ENCODE measurements around the gene KSR1. TPM values are rescaled to one million over a fixed set of nuclear protein-coding genes. Genes with fewer than 3 reads are reported as not detected.

KSR1 gene
- total RNA-seq, 2 donors from 2014 or later, result 13.9 to 16.5 TPM

DNA sequence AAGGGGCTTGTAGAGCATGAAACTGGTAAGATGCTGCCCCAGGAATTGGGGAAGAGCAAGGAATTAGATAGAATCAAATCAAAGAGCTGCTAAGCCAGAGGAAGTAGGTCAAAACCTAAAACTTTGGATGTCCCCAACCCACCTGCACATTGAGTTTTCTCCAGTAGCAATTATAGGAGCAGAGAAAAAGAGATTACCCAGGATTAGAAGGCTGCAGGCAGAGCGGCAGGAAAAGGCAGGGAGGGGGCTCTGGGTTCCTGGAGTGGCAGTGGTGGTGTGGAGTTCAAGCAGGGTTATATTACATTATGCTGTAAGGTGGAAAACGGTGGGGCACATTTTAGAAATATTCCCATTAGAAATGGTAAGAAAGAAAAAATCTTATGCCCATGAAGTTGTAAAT lies 68.3 kb downstream of the KSR1 start:
- Histone ChIP-seq H3K9ac (ENCODE audit: low read depth in 2 of 2, low read length in 2 of 2) (no peak overlapping the region), H3K27me3 (no peaks in the 10 kb centered on the region), H3K36me3 (no peaks in the 10 kb centered on the region), H3K9me3 (no peaks in the 10 kb centered on the region), H3K4me1 (no peaks in the 10 kb centered on the region), H3K4me3 (no peak overlapping the region), H3K27ac (no peak overlapping the region)
- TF ChIP-seq, protein P1, sequence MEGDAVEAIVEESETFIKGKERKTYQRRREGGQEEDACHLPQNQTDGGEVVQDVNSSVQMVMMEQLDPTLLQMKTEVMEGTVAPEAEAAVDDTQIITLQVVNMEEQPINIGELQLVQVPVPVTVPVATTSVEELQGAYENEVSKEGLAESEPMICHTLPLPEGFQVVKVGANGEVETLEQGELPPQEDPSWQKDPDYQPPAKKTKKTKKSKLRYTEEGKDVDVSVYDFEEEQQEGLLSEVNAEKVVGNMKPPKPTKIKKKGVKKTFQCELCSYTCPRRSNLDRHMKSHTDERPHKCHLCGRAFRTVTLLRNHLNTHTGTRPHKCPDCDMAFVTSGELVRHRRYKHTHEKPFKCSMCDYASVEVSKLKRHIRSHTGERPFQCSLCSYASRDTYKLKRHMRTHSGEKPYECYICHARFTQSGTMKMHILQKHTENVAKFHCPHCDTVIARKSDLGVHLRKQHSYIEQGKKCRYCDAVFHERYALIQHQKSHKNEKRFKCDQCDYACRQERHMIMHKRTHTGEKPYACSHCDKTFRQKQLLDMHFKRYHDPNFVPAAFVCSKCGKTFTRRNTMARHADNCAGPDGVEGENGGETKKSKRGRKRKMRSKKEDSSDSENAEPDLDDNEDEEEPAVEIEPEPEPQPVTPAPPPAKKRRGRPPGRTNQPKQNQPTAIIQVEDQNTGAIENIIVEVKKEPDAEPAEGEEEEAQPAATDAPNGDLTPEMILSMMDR (IDR thresholded peaks at IDR 0.05), result no peak
- no peak for DNase-seq
- intact Hi-C loops (cut with DNase I), result no loop called here

DNA sequence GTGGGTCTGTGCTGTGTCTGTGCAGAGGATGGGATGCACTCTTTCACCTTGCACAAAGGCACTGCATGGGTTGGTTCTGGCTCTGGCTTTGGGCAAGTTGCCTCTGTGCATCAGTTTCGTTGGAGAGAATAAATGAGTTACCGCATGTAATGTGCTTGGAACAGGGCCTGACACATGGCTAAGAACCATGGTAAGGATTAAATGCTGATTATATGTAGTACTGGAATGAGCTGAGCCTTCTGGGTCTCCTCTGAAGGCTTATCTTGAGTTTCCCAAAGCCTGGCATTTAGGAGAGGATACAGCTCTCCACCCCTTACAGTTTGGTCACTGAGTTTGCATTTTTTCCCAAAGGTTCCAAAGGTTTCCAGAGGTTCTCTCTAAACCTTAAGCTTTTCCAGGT lies 69.1 kb downstream of the KSR1 start:
- intact Hi-C loops (cut with DNase I), result no loop called here
- Histone ChIP-seq H3K9ac (ENCODE audit: low read depth in 2 of 2, low read length in 2 of 2) (no peak overlapping the region), H3K36me3 (no peaks in the 10 kb centered on the region), H3K27ac (no peak overlapping the region), H3K27me3 (no peaks in the 10 kb centered on the region), H3K9me3 (no peaks in the 10 kb centered on the region), H3K4me3 (no peak overlapping the region), H3K4me1 (no peaks in the 10 kb centered on the region)
- TF ChIP-seq, protein P1 (IDR thresholded peaks at IDR 0.05), result no peak
- DNase-seq, result no peak

DNA sequence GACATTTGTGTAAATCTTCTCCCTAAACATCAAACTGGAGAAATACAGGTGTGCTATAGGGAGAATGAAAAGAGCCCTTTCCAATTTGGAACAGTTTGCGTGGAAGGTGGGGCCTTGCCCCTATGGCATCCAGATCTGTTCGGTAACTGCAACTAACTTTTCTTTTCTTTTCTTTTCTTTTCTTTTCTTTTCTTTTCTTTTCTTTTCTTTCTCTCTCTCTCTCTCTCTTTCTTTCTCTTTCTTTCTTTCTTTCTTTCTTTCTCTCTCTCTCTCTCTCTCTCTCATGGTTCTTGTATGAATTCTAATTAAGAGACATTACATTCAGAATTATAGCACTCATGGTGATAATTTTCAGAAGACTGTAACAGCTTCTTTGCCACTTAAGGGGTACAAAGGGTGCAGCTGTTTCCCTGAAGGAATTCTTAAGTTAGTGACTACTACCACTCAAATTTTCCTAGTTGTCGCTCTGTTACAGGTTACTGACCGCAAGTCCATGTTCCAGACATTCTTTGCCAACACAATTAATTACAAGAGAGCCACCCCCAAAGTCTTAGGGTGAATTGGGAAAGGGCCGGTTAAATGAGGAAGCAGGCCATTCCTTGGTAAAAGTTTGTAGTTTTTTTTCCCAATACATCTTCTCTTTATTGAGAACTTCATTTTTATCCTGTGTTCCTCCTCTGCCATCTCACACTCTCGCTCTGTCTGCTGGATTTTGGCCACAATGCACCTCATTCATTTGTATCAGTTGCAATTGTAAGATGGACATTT lies 69.8 kb downstream of the KSR1 start:
- Histone ChIP-seq H3K4me1 (no peaks in the 10 kb centered on the region), H3K9me3 (no peaks in the 10 kb centered on the region), H3K4me3 (no peak overlapping the region), H3K36me3 (no peaks in the 10 kb centered on the region), H3K27ac (no peak overlapping the region), H3K9ac (ENCODE audit: low read depth in 2 of 2, low read length in 2 of 2) (no peak overlapping the region), H3K27me3 (no peaks in the 10 kb centered on the region)
- intact Hi-C loops (cut with DNase I), result no loop called here
- no peak for DNase-seq
- TF ChIP-seq, protein P1 (IDR thresholded peaks at IDR 0.05), result no peak

DNA sequence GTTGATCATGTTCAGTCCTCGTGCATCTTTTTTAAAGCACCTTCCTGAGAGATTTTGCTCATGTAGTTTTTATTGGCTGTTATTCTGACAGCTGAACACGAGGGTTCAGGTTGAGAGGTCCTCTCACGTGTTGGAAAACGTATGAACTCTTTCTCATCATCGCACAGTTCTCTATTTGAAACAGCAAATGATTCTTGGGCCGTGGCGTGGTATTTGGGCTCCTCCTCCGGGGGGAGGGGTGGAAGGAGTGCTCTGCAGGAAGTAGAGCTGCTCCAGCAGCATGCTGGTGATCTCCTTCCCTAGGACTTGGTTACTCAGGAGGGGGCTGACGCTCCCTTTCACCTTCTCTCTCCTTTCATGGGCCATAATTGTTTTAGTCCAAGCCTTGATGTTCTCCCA lies 70.4 kb downstream of the KSR1 start:
- Histone ChIP-seq H3K27me3 (no peaks in the 10 kb centered on the region), H3K36me3 (no peaks in the 10 kb centered on the region), H3K27ac (no peak overlapping the region), H3K9me3 (no peaks in the 10 kb centered on the region), H3K9ac (ENCODE audit: low read depth in 2 of 2, low read length in 2 of 2) (peak overlapping the region in 1 of 2 donors; percentile 14), H3K4me1 (no peaks in the 10 kb centered on the region), H3K4me3 (no peak overlapping the region)
- intact Hi-C loops (cut with DNase I), result no loop called here
- TF ChIP-seq, protein P1 (IDR thresholded peaks at IDR 0.05), result no peak
- DNase-seq, result peak; percentile 44

DNA sequence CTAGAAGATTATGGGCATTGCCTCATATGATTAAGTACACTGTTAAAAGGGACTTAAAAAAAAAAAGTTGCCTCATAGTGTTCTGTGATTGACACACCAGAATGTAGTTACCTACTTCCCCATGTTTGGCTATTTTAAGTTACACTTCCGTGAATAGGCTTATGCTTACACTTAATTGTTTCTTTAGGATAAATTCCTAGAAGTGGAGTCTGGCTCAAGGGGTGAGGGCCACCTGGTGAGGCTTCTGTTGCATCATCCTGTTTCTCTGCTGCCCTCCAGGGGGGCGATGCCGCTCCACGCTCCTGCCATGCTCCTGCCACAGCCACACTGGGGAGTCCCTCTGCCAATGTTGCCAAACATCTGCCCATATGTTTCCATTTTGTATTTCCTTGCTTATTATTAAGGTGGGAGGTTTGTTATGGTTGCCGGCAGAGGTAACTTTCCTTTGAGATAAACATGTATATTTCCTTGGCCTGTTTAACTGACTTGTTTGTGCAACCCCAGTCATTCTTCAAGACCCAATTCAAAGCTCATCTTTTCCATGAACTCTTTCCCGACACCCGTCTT lies 73.1 kb downstream of the KSR1 start:
- Histone ChIP-seq H3K4me3 (no peak overlapping the region), H3K9ac (ENCODE audit: low read depth in 2 of 2, low read length in 2 of 2) (no peak overlapping the region), H3K36me3 (no peaks in the 10 kb centered on the region), H3K9me3 (no peaks in the 10 kb centered on the region), H3K27ac (no peak overlapping the region), H3K4me1 (no peaks in the 10 kb centered on the region), H3K27me3 (no peaks in the 10 kb centered on the region)
- TF ChIP-seq, protein P1 (IDR thresholded peaks at IDR 0.05), result no peak
- DNase-seq, result no peak
- intact Hi-C loops (cut with DNase I), result no loop called here
